GM18951 (cell line): ENCODE data around the gene CSGALNACT2.

Experiments used
- POLR2A ChIP-seq: IDR thresholded peaks from 4 replicates; pipeline ENCODE4 v1.6.1; 2011; ENCODE audit warnings: mild to moderate bottlenecking; ENCODE audit not compliant: insufficient read length, insufficient read depth; ENCODE audit errors: extremely low read depth
- in situ Hi-C: fragments of 300-500 bp; cut with MboI; formaldehyde crosslinking; loops from one replicate; pipeline ENCODE4 v1.12.0; 2022; ENCODE audit warnings: low sequenced_read_pairs, mixed read lengths, inconsistent platforms; ENCODE audit not compliant: unreplicated experiment

The CSGALNACT2 gene

DNA sequence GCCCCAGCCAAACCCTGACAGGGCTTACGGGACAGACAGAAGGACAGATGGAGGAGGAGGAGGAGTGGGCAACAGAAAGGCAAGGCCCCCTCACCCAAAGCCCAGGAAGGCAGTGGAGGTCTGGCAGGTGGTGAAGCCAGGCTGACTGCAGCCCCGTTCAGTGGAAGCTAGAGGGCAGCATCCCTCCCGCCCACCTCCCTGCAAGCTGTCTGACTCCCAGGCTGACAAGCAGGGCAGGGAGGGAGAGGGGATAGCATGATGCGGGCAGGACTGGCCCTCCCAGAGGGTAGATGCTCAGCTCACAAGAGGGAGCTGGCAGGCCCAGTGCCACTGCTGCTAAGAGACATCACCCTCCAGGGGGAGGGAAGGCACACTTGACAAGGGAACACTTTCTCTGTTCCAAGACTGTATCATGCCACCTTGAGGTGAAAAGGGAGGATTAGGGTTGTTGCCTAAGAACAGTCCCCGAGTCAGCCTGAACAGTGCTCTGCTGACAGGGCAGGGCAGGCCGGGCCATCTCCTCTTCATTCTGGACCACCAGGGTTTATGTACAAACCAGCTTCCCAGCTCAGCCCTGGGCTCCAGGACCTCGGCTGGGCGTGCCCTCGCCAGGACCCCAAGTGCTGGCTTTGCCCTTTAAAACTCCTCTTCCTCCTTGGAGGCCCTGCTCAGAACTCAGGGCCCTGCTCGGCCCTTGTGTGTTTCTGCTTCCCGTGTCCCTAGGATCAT lies 66.9 kb downstream of the CSGALNACT2 start:
- no peak for TF ChIP-seq POLR2A
- in situ Hi-C loops: no loop called here

DNA sequence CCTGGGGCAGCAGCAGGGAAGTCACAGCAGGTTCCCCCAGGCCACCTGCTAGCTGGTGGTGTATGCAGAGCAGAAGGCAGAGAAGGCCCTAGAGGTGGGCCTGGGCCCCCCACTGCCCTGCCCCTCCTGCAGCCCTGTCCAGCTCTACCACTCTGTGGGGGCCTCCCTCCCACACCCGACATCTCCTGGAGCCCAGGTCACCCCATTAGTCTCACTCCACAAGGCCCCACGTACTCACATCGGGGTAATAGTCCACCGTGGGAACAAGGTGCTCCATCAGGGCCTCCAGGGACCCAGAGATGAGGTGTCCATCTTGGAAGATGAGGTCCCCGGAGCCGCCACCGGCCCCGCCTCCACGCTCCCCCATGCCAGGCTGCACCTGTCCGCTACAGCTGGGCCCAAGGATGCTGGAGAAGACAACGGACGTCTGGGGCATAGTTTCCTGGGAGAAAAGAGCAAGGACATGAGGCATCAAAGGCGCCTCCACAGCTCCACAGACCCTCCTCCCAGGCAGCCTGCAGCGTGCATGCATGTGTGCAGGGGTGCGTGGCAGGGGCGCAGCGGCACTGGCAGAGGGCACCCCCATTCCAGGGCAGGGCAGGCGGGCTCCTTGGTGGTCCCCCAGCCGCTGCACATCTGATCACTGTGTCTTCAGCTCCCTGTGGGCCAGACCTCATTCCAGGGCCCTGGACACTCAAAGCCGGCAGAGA lies 67.6 kb downstream of the CSGALNACT2 start:
- in situ Hi-C loops: no loop called here
- no peak for TF ChIP-seq POLR2A

DNA sequence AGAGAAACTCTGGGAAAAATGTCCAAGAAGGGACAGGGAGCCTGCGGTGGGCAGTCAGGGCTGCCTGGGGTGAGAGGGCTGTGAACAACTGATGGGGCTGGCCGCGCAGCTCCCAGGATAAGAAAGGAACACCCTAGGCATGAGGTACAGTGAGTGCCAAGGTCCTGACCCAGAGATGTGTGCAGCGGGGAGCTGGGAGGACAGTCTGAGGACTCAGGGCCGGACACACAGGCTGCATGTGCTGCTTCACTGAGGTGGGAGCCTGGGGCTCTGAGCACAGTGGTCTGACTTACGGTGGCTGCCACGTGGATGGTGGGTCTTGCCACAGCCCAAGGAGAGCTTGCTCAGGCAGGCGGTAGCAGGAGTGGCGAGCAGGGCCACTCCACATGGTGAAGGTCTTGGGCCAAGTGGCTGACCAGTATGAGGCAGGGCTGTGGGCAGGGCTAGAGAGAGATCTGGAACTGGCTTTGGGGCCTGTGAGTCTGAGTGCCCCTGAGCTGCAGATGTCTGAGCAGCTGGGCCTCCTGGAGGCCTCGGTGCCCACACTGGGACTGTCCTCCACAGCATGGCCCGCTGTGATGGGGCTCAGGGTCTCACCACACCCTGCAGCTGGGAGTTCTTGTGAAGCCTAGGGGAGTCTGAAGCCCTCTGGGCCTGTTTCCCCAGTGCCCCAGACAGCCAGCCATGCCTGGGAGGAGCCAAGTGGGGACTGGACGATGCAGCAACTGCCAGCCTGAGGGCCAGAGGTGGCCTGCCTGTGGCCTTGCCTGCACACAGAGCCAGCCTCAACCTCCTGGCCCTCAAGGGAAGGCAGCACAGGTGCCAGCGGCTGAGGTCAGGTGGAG lies 68.4 kb downstream of the CSGALNACT2 start:
- in situ Hi-C loops: no loop called here
- no peak for TF ChIP-seq POLR2A

DNA sequence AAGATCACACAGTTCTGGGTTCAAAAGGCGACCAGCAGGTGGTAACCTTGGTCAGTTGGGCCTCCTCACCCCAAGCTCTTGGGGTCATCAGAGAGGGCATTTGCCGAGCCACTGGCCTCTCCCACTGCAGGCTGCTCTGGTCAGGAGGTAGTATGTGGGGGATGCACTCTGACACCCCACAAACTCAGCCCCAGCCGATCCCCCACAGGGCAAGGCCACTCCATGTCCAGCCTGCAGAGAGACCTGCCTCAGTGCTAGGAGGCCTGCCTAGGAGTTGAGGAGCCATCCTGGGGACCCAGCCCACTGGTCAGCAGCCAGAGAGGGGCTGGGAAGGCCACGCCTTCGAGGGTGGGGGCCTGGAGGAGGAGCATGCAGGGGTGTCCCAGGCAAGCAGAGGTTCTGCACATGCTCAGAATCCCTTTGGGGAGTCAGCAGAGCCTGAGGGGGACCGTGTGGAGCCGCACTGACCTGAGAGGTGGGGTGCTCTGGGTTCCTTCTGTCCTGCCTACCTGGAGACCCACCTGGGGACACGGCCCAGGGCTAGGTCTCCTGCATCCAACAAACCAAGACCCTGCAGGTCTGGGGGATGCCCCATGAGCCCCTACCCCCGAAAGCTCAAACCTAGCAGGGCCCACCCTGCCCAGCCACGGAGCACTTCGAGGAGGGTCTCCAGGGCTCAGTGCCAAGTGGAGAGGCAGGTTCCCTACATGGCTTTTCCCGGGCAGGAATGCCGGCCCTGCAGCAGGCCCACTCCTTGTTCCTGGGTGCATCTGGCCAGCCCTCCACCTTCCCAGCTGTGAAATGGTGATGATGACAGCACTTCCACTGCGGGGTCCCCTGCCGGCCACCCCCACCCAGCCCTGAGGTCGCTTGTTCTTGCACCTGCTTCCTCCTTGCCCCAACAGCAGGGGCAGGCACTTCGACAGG lies 70.2 kb downstream of the CSGALNACT2 start:
- no peak for TF ChIP-seq POLR2A
- in situ Hi-C loops: no loop called here

DNA sequence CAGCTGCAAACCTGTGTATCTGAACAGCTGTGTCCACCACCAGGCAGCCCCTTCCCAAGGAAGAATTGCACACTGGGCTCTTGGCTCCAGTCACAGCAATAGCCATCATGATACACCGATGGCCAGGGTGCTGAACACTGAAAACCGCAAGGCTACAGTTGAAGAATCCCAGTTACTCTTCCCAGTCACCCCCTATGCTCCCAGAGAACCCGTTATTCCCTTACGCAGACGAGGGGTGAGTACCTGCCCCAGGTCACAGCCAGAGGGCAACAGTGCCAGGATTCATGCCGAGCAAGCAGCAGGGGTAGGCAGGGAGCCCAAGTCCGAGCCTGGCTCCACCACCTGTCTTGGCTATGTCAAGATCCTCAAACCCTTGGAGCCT lies 70.8 kb downstream of the CSGALNACT2 start:
- in situ Hi-C loops: no loop called here
- TF ChIP-seq POLR2A: no peak

DNA sequence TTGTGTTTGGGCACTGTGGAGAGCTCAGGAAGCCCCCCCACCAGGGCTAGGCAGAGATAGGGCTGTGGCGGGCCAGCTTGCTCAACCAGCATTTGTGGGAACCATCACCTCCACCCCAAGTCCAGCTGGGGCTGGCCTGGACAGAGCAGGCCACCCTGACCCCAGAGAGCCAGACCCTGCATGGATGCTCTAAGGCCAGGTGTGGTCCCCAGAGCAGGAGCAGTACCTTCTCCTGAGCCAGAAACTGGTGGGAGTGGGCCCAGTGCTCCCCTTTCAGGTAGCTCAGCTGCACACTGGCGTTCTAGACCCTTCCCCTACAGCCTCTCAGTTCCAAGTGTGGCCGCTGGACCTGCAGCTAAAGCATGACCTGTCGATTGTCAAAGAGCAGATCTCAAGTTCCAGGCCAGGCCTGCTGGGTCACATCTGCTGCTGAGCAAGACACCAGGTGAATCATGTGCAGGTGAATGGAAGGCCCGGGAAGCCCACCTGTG lies 71.5 kb downstream of the CSGALNACT2 start:
- in situ Hi-C loops: no loop called here
- TF ChIP-seq POLR2A: no peak

DNA sequence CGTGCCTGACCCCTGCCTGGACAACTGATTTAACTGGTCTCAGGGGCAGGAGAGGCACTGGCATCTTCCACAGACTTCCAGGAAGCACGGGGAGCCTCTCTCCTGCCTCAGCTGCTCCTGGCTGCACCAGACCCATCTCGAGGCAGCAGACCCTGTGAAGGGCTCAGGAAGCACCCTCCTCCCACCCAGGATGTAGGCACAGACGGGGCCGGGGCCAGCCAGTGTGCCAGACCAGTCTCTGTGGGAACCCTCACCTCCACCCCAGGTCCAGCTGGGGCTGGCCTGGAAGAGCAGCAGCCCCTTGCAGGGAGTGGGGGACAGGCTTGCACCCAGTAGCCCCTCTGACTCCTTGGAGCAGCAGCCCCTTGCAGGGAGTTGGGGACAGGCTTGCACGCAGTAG lies 72.3 kb downstream of the CSGALNACT2 start:
- TF ChIP-seq POLR2A: no peak
- in situ Hi-C loops: no loop called here

DNA sequence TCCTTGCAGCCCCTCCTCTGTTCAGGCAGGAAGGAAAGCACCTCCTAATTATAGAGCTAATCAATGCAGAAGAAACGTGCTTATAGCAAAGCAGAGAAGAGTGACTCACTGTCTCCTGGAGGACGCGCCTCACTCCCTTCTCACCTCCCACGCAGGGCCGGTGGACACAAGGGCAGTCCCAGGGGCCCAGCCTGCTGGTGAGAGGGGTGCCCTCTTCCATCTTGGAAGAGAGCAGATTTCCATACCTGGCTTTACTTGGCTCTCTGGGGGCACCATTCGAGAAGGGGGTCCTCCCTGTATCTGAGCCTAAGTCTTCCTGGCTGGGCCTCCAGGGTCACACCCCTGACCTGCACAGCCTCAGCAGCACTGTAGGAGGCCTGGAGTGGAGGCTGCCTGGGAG lies 72.8 kb downstream of the CSGALNACT2 start:
- no peak for TF ChIP-seq POLR2A
- in situ Hi-C loops: no loop called here

DNA sequence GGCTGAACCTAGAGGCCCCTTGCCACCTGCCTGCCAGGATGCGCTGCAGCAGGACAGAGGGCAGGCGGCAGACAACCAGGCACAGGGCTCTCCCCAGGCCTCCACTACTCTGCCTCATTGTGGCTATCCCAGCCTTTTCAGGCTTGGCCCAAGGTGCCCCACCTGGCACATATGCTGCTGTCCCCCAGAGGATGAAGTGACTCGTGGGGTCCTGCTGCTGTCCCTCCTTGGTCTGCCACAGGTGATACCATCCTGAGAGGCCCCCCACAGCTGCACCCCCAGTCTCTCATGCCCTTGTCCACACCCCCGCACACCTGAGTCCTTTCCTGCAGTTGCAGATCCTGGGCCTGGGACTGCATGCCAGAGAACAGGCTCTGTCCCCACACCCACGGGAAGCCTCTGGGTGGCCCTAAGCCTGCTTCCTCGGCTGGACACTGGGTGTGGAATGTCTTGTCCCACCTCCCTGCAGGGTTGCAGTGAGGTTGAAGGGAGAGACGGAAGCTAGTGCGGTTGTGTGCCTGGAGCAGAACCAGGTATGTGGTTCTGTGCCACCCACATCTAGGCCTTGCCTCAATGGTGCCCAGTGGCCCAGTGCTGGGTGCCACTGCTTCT lies 73.3 kb downstream of the CSGALNACT2 start:
- no peak for TF ChIP-seq POLR2A
- in situ Hi-C loops: no loop called here

DNA sequence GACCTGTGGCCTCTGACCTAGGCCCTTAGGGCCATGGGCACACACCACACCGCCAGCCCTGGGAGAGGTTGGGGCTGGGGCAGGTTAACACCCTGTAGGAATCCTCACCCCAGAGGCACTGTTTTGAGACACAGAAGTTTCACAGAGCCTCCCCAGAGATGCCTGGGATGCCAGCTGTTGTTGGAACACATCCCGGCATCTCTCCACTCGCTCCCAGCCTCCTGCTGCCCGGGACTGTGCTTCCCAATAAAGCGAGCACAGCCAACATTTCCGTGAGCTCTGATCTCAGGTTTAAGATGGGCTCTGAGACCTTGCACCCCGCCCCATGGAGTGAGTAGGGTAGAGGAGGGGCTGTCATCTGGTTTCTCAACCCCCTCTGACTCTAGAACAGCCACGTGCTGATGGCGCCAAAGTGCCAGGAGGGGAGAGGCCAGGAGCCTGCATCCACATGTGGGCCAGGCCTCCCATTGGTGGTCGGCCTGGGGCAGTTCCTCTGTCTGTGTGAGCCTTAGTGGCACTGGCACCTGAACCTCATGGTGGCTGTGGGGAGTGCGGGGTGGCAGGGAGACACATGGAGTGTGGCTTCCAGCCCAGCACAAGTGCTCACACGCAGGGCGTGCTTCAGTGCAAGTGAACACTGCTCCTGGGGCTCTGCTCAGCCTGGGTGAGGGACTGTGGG lies 73.9 kb downstream of the CSGALNACT2 start:
- TF ChIP-seq POLR2A: no peak
- in situ Hi-C loops: no loop called here

DNA sequence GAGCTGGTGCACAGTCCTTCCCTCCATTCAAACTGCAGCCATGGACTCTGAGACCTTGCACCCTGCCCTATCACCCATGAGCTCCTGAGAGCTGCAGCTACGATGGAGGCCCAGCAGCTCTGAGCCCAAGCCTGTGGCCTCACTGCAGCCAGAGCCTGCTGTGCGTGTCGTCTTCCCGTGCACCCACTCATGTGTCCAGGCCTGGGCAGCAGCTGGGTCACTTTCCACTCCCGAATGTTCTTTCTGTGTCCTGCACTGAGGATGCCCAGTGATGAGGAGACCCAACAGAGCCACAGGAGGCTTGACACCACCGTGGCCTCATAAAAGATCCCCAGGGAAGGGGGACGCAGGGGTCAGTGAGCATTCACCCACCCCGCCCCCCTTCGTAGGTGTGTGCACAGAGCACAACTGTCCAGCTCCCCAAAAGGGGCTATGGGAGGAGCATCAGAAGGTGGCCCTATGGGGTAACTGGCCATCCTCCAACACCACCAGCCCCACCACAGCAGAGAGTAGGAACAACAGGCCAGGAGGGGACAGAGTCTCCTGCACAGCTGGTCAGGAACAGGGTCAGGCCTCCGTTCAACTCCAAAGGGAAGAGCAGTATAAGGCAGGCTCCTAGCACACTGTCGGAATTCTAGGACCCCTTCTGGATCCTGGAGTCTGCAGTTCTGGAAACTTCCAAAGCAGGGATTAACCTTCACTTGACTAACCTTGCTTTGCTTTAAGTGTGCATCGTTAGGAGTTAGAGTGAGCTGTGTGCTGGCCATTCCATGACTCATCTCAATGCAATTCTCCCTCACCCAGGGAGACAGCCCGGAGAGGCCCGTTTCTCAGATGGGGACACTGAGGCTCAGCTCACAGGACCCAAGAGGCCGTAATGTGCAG lies 76.1 kb downstream of the CSGALNACT2 start:
- TF ChIP-seq POLR2A: no peak
- in situ Hi-C loops: no loop called here
